ENCODE measurements around the gene FAM184B. TPM values are rescaled to one million over a fixed set of nuclear protein-coding genes. Genes with fewer than 3 reads are reported as not detected.

Gene FAM184B
- total RNA-seq, 1 donor from 2014 or later: not detected

- no peak for DNase-seq (ENCODE audit: low spot score)
- Mint-ChIP-seq H3K4me1 (ENCODE audit: low read depth) (no peaks in the 10 kb centered on the region), H3K27me3 (ENCODE audit: insufficient read depth) (no peaks in the 10 kb centered on the region), H3K27ac (no peak overlapping the region), H3K4me3 (no peak overlapping the region), H3K36me3 (ENCODE audit: low read depth) (no peaks in the 10 kb centered on the region), H3K9me3 (no peaks in the 10 kb centered on the region)
- intact Hi-C loops (cut with micrococcal nuclease): no loop called here
Measured at GRCh38 chr4:17657849-17658248, 123.6 kb downstream of the FAM184B start.

GRCh38 chr4:17657090-17657489, 124.3 kb downstream of the FAM184B start:
- H3K4me3 Mint-ChIP-seq: no peak overlapping the region
- no peaks in the 10 kb centered on the region for H3K4me1 Mint-ChIP-seq (ENCODE audit: low read depth)
- H3K36me3 Mint-ChIP-seq (ENCODE audit: low read depth): no peaks in the 10 kb centered on the region
- H3K9me3 Mint-ChIP-seq: no peaks in the 10 kb centered on the region
- no peak for DNase-seq (ENCODE audit: low spot score)
- H3K27me3 Mint-ChIP-seq (ENCODE audit: insufficient read depth): no peaks in the 10 kb centered on the region
- H3K27ac Mint-ChIP-seq: no peak overlapping the region
- intact Hi-C loops (cut with micrococcal nuclease): no loop called here

- Mint-ChIP-seq H3K36me3 (ENCODE audit: low read depth) (no peaks in the 10 kb centered on the region), H3K4me1 (ENCODE audit: low read depth) (no peaks in the 10 kb centered on the region), H3K27me3 (ENCODE audit: insufficient read depth) (peaks cover 3% of the 10 kb centered on the region), H3K9me3 (no peaks in the 10 kb centered on the region), H3K4me3 (no peak overlapping the region), H3K27ac (no peak overlapping the region)
- no peak for DNase-seq (ENCODE audit: low spot score)
- intact Hi-C loops (cut with micrococcal nuclease): no loop called here
Measured at GRCh38 chr4:17654701-17655100, 126.7 kb downstream of the FAM184B start.

- H3K27me3 Mint-ChIP-seq (ENCODE audit: insufficient read depth): peaks cover 3% of the 10 kb centered on the region
- H3K9me3 Mint-ChIP-seq: no peaks in the 10 kb centered on the region
- H3K27ac Mint-ChIP-seq: no peak overlapping the region
- no peaks in the 10 kb centered on the region for H3K36me3 Mint-ChIP-seq (ENCODE audit: low read depth)
- H3K4me1 Mint-ChIP-seq (ENCODE audit: low read depth): no peaks in the 10 kb centered on the region
- intact Hi-C loops (cut with micrococcal nuclease): no loop called here
- no peak for DNase-seq (ENCODE audit: low spot score)
- H3K4me3 Mint-ChIP-seq: no peak overlapping the region
Measured at GRCh38 chr4:17650406-17650805, 131.0 kb downstream of the FAM184B start.

- DNase-seq (ENCODE audit: low spot score): no peak
- Mint-ChIP-seq H3K36me3 (ENCODE audit: low read depth) (no peaks in the 10 kb centered on the region), H3K27ac (no peak overlapping the region), H3K9me3 (no peaks in the 10 kb centered on the region), H3K4me1 (ENCODE audit: low read depth) (no peaks in the 10 kb centered on the region), H3K27me3 (ENCODE audit: insufficient read depth) (peaks cover 3% of the 10 kb centered on the region), H3K4me3 (no peak overlapping the region)
- intact Hi-C loops (cut with micrococcal nuclease): no loop called here
Measured at GRCh38 chr4:17647927-17648326, 133.5 kb downstream of the FAM184B start.

DNA sequence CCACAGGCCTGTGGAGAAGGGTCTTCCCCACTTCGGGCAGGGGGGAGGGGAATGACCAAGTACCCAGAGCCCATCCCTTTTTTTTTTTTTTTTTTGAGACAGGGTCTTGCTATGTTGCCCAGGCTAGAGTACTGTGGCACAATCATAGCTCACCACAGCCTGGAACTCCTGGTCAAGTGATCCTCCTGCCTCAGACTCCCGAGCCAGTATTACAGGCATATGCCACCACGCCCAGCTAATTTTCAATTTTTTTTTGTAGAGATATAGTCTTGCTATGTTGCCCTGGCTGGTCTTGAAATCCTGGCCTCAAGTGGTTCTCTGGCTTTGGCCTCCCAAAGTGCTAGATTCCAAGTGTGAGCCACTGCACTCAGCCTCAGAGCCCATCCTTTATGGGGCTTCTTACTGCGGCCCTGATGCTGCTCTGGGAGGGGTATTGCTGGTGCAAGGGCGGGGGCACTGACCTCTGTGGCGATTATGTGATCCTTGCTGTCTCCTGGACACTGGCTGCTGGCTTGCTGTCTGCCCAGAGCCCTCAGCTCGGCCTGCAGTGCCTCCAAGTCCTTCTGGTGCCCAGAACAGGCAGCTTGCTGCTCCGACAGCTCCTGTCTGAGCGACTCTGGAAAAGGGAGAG, 134.1 kb downstream of the FAM184B start:
- no peak overlapping the region for H3K27ac Mint-ChIP-seq
- no peak for DNase-seq (ENCODE audit: low spot score)
- no peaks in the 10 kb centered on the region for H3K9me3 Mint-ChIP-seq
- H3K4me3 Mint-ChIP-seq: no peak overlapping the region
- no peaks in the 10 kb centered on the region for H3K4me1 Mint-ChIP-seq (ENCODE audit: low read depth)
- peaks cover 2% of the 10 kb centered on the region for H3K36me3 Mint-ChIP-seq (ENCODE audit: low read depth)
- intact Hi-C loops (cut with micrococcal nuclease): no loop called here
- peaks cover 3% of the 10 kb centered on the region for H3K27me3 Mint-ChIP-seq (ENCODE audit: insufficient read depth)

DNA sequence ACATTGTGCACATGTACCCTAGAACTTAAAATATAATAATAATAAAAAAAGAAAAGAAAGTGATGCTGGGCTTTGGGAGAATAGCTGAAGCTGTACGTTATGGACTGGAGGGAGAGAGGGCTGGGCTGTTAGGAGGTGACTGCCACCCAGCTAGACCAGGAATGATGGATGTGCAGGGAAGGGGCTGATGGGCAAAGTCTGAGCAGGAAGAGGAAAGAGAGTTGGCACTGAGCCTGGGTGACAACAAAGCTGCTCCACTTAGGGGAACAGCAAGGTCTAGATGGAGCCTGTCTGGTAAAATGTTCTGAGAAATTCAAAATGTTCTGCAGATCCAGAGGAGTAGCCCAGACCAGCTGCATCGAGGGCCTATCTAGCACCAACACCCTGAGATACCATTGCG, 134.7 kb downstream of the FAM184B start:
- no peak overlapping the region for H3K4me3 Mint-ChIP-seq
- H3K27ac Mint-ChIP-seq: no peak overlapping the region
- intact Hi-C loops (cut with micrococcal nuclease): no loop called here
- DNase-seq (ENCODE audit: low spot score): no peak
- H3K36me3 Mint-ChIP-seq (ENCODE audit: low read depth): peaks cover 2% of the 10 kb centered on the region
- no peaks in the 10 kb centered on the region for H3K9me3 Mint-ChIP-seq
- peaks cover 3% of the 10 kb centered on the region for H3K27me3 Mint-ChIP-seq (ENCODE audit: insufficient read depth)
- no peaks in the 10 kb centered on the region for H3K4me1 Mint-ChIP-seq (ENCODE audit: low read depth)

DNA sequence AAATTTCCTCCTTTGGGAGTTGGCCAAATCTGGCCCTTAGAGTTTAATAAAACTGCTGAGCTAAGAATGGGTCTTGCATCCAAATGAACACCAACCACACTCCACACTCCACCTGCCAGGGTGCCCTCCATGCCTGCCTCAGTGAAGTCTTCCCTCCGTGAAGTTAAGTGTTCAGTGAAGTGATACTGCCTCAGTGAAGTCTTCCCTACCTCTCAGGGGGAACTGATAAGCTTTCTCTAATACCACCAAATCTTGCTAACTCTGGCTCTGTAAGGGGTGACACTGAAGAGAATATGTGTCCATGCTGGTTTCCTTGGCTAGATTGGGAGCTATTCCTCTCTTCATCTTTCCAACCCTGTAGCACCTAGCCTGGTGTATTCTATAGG, 139.0 kb downstream of the FAM184B start:
- DNase-seq (ENCODE audit: low spot score): no peak
- no peak overlapping the region for H3K27ac Mint-ChIP-seq
- peaks cover 2% of the 10 kb centered on the region for H3K36me3 Mint-ChIP-seq (ENCODE audit: low read depth)
- no peak overlapping the region for H3K4me3 Mint-ChIP-seq
- intact Hi-C loops (cut with micrococcal nuclease): no loop called here
- no peaks in the 10 kb centered on the region for H3K27me3 Mint-ChIP-seq (ENCODE audit: insufficient read depth)
- H3K9me3 Mint-ChIP-seq: no peaks in the 10 kb centered on the region
- no peaks in the 10 kb centered on the region for H3K4me1 Mint-ChIP-seq (ENCODE audit: low read depth)

GRCh38 chr4:17639136-17639535, 142.3 kb downstream of the FAM184B start:
- intact Hi-C loops (cut with micrococcal nuclease): loop anchor here (5.0 kb wide), 1 partner anchor 953 kb away; no protein-coding TSS in a partner anchor
- no peak overlapping the region for H3K27ac Mint-ChIP-seq
- no peaks in the 10 kb centered on the region for H3K4me1 Mint-ChIP-seq (ENCODE audit: low read depth)
- no peaks in the 10 kb centered on the region for H3K9me3 Mint-ChIP-seq
- DNase-seq (ENCODE audit: low spot score): no peak
- H3K4me3 Mint-ChIP-seq: no peak overlapping the region
- H3K27me3 Mint-ChIP-seq (ENCODE audit: insufficient read depth): no peaks in the 10 kb centered on the region
- H3K36me3 Mint-ChIP-seq (ENCODE audit: low read depth): peaks cover 11% of the 10 kb centered on the region

- peak; percentile 48 for DNase-seq (ENCODE audit: low spot score)
- intact Hi-C loops (cut with micrococcal nuclease): loop anchor here (1.0 to 5.0 kb wide), 5 partner anchors 22 to 955 kb away; partner anchors contain the start of genes LAP3 and MED28
- peaks cover 19% of the 10 kb centered on the region for H3K36me3 Mint-ChIP-seq (ENCODE audit: low read depth)
- no peak overlapping the region for H3K27ac Mint-ChIP-seq
- no peaks in the 10 kb centered on the region for H3K9me3 Mint-ChIP-seq
- H3K4me1 Mint-ChIP-seq (ENCODE audit: low read depth): no peaks in the 10 kb centered on the region
- H3K4me3 Mint-ChIP-seq: no peak overlapping the region
- H3K27me3 Mint-ChIP-seq (ENCODE audit: insufficient read depth): no peaks in the 10 kb centered on the region
Measured at GRCh38 chr4:17636696-17637622, 144.5 kb downstream of the FAM184B start.

- intact Hi-C loops (cut with micrococcal nuclease): loop anchor here (1.0 to 5.0 kb wide), 5 partner anchors 22 to 956 kb away; partner anchors contain the start of genes LAP3 and MED28
- Mint-ChIP-seq H3K27me3 (ENCODE audit: insufficient read depth) (no peaks in the 10 kb centered on the region), H3K4me1 (ENCODE audit: low read depth) (no peaks in the 10 kb centered on the region), H3K9me3 (no peaks in the 10 kb centered on the region), H3K27ac (no peak overlapping the region), H3K4me3 (no peak overlapping the region), H3K36me3 (ENCODE audit: low read depth) (peaks cover 22% of the 10 kb centered on the region)
- no peak for DNase-seq (ENCODE audit: low spot score)
Measured at GRCh38 chr4:17636341-17636695, 145.1 kb downstream of the FAM184B start.

GRCh38 chr4:17635056-17635455, 146.4 kb downstream of the FAM184B start:
- H3K36me3 Mint-ChIP-seq (ENCODE audit: low read depth): peaks cover 31% of the 10 kb centered on the region
- no peak overlapping the region for H3K4me3 Mint-ChIP-seq
- no peaks in the 10 kb centered on the region for H3K9me3 Mint-ChIP-seq
- no peak for DNase-seq (ENCODE audit: low spot score)
- no peaks in the 10 kb centered on the region for H3K4me1 Mint-ChIP-seq (ENCODE audit: low read depth)
- intact Hi-C loops (cut with micrococcal nuclease): loop anchor here (5.0 kb wide), 1 partner anchor 957 kb away; no protein-coding TSS in a partner anchor
- no peaks in the 10 kb centered on the region for H3K27me3 Mint-ChIP-seq (ENCODE audit: insufficient read depth)
- peak overlapping the region; percentile 67 for H3K27ac Mint-ChIP-seq

DNA sequence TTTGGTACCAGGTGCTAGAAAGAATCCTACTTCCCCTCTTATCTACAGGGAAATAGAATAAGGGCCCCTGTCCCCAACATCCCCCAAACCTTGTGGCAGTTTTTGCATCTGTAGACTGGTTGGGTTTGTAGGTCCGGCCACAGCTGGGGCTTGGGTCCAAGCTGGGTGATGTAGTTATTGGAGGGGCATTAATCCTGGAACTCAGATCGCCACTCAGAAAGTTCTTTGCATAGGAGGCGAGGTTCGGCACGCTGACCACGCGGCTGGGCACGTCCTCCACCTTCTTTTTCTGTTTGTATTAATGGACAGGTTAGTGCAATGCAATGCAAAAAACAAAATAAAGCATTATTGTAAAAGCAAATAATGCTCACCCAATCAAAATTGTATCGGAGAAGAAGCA, 147.8 kb downstream of the FAM184B start:
- Mint-ChIP-seq H3K9me3 (no peaks in the 10 kb centered on the region), H3K4me3 (no peak overlapping the region), H3K36me3 (ENCODE audit: low read depth) (peaks cover 40% of the 10 kb centered on the region), H3K27me3 (ENCODE audit: insufficient read depth) (no peaks in the 10 kb centered on the region), H3K27ac (no peak overlapping the region), H3K4me1 (ENCODE audit: low read depth) (no peaks in the 10 kb centered on the region)
- DNase-seq (ENCODE audit: low spot score): no peak
- intact Hi-C loops (cut with micrococcal nuclease): no loop called here
